Body of pancreas (tissue), 4 donors: Measurements from ENCODE around the gene GP2.
"Not testable (repeated sequence)": the region's sequence is repeated elsewhere in the genome, so short reads cannot be mapped to it uniquely, and the experiment has no call there.

Source experiments
- CTCF ChIP-seq, 7 experiments: fragments of 450-650 bp in 4 of 7; fragments of 200-600 bp in 3 of 7; sonication (generic) in 3 of 7; IDR thresholded peaks; one replicate each; pipeline ENCODE4 v1.5.1; 2016 to 2019; ENCODE audit warnings: antibody characterized with exemption in 7 of 7
- POLR2A ChIP-seq, 3 donors: fragments of 450-650 bp; IDR thresholded peaks; one replicate each; pipeline ENCODE4 v1.6.1; 2016; ENCODE audit warnings: antibody characterized with exemption in 3 of 3, mild to moderate bottlenecking in 2 of 3

- TF ChIP-seq CTCF, POLR2A (IDR thresholded peaks at IDR 0.05): not testable (repeated sequence)
These were observed 6.3 kb downstream of the GP2 start for GRCh38 chr16:20321051-20321450.
